GM15510 (cell line): ENCODE measurements around the gene SLC41A2.

ENCODE experiments used
- POLR2A ChIP-seq: IDR thresholded peaks from 3 replicates; pipeline ENCODE4 v1.6.1; 2011; ENCODE audit warnings: borderline replicate concordance; ENCODE audit not compliant: insufficient read length; ENCODE audit errors: extremely low read depth

The SLC41A2 gene

GRCh38 chr12:104951759-104952509 is 6.2 kb downstream of the SLC41A2 start:
- TF ChIP-seq POLR2A, result no peak

DNA sequence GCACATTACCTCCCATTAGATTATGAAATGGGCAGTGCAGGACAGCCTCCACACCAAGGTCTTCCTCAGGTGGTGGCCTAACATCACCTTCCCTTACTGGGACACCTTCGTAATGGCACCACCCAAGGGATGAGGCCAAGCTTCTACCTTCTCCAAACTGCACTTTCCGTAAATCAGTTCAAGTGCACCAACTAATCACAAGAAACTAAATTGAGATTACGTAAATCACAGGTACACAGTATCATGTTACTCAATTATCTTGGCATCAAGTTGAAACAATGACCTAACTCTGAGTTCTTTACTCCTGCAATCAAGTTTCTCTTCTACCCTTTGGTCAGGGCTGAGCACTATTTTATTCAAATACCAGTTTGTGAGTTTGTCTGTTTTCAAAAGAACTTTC is 13.8 kb downstream of the SLC41A2 start:
- no peak for TF ChIP-seq POLR2A

DNA sequence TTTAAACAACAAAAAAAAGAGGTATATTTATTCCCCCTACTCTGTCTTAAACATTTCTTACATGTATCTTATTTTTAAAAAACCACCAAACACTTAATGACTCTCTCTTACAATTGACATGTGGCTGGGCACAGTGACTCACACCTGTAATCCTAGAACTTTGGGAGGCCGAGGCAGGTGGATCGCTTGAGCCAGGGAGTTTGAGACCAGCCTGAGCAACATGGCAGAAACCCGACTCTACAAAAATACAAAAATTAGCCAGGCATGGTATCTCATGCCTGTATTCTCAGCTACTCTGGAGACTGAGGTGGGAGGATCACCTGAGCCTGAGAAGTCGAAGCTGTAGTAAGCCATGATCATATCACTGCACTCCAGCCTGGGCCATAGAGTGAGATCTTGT is 16.0 kb downstream of the SLC41A2 start:
- TF ChIP-seq POLR2A, result no peak

DNA sequence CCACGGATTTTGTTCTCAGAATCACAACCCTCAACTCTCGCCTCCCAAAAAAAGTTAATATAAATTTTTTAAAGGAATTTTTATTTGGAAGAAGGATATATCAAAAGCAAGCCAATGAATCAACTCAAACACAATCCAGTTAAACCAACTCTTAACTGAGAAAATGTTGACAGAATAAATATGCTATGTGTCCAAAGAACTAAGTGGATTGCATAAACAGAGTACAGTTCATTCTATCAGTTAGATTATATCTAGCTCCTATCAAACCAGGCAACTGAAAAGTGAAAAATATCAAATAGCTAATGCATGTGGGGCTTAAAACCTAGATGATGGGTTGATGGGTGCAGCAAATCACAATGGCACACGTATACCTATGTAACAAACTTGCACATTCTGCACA is 16.6 kb downstream of the SLC41A2 start:
- TF ChIP-seq POLR2A, result no peak

DNA sequence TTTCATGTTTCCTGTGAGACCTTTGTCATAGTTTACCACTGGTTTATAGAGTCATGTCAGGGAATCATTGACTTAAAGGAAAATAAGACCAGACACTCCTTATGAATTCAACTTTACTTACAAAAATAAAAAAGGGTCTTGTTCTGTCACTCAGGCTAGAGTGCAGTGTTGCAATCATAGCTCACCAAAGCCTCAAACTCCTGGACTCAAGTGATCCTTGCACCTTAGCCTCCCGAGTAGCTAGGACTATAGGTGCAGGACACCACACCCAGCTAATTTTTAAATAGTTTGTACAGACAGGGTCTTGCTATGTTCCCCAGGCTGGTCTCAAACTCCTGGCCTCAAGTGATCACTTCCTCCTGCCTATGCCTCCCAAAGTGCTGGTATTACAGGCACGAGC is 19.0 kb downstream of the SLC41A2 start:
- TF ChIP-seq POLR2A, result no peak

GRCh38 chr12:104938371-104938770 is 19.7 kb downstream of the SLC41A2 start:
- TF ChIP-seq POLR2A, result no peak

DNA sequence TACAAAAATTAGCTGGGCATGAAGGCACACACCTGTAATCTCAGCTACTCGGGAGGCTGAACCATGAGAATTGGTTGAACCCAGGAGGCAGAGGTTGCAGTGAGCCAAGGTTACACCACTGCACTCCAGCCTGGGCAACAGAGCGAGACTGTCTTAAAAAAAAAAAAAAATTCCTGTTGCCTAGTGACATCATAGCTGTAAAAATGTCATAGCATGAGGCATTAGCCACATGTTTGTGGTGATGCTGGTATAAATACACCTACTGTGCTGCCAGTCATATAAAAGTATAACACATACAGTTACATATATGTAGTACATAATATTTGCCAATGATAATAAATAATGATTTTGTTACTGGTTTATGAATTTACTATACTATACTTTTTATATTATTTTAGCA is 22.2 kb downstream of the SLC41A2 start:
- no peak for TF ChIP-seq POLR2A

DNA sequence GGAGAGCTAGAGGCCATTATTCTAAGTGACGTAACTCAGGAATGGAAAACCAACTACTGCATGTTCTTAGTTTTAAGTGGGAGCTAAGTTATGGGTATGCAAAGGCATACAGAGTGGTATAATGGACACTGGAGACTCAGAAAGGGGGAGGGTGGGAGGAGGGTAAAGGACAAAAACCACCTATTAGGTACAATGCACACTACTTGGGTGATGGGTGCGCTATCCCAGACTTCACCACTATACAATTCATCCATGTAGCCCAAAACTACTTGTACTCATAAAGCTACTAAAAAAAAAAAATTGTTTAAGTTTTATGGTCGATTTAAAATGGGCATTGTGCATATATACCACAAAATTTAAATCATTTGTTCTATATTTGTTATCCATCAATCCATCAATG is 24.3 kb downstream of the SLC41A2 start:
- TF ChIP-seq POLR2A, result no peak

DNA sequence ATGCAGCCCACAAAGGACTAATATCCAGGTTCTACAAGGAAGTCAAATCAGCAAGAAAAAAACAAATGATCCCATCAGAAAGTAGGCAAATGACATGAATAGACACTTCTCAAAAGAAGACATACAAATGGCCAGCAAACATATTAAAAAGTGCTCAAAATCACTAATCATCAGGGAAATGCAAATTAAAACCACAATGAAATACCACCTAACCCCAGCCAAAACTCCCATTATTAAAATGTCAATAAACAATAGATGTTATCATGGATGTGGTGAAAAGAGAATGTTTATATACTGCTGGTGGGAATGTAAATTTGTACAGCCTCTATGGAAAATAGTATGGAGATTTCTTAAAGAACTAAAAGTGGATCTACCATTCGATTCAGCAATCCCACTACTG is 25.0 kb downstream of the SLC41A2 start:
- TF ChIP-seq POLR2A, result no peak

- TF ChIP-seq POLR2A, result no peak
Observed at GRCh38 chr12:104930388-104931326, 27.4 kb downstream of the SLC41A2 start.

- TF ChIP-seq POLR2A, result no peak
Observed at GRCh38 chr12:104929977-104930376, 28.1 kb downstream of the SLC41A2 start.

- TF ChIP-seq POLR2A, result no peak
Observed at GRCh38 chr12:104929368-104929767, 28.7 kb downstream of the SLC41A2 start.

GRCh38 chr12:104928036-104928745 is 29.9 kb downstream of the SLC41A2 start:
- no peak for TF ChIP-seq POLR2A

DNA sequence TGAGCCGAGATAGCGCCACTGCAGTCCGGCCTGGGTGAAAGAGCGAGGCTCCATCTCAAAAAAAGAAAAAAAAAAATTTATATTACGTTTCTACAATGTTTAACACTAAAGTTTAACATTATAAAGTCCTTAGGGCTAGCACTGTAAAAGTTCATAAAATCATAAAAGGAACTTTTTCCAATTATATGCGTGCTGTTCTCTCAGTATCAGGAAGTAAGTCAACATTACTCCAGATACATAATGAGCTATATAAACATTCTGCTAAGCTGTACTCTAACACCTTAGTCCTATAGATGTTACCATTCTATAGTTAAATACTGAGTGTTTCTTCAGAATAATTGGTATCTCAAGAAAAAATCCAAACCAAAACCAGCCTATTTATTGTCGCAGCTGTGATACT is 32.6 kb downstream of the SLC41A2 start:
- no peak for TF ChIP-seq POLR2A

DNA sequence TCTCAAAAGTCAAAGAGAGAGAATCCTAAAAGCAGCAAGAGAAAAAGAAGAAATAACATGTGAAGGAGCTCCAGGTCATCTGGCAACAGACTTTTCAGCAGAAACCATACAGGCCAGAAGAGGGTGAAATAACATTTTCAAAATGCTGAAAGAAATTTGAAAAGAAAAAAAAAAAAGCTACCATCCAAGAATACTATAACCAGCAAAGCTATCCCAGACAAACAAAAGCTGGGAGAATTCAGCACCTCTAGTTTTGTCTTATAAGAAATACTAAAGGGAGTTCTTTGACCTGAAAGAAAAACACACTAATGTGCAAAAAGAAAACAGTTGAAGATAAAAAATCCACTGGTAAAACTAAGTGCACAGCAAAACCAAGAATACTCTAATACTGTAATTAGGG is 36.8 kb downstream of the SLC41A2 start:
- no peak for TF ChIP-seq POLR2A

GRCh38 chr12:104911942-104912341 is 46.1 kb downstream of the SLC41A2 start:
- no peak for TF ChIP-seq POLR2A

DNA sequence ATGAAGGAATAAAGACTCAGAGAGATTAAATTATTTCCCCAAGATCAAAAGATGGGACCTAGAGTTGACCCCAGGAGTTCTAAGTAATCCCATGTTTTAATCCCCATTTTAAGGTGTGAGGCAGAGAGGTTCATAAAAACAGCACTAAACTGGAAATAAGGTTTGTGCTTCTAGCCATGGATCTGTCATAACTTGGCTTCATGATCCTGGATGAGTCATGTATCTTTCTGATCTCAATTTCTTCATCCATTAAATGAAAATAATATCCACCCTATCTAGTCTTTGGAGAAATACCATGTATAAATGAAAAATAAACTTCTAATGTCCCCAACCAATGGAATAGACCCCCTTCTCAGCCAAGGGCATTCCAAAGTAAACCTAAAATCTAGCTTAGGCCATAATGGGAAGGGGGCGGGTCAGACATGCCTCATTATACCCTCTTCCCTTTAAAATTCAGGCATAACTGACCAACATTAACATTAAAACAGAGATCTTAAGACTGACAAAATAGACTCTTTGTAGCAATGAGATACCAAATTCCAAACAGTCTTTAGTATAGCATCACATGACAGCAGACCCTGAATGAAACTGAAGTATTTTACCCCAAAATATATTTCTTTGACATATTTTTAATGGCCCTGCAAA is 47.8 kb downstream of the SLC41A2 start:
- TF ChIP-seq POLR2A, result no peak
